H9 (cell line): Measurements from ENCODE around the gene DLD. TPM values are rescaled to one million over a fixed set of nuclear protein-coding genes. Genes with fewer than 3 reads are reported as not detected.

Experiments
- DNase-seq: peaks from one replicate; pipeline ENCODE4 v3.0.0-alpha.2; 2017
- H2AFZ ChIP-seq: one replicate; pipeline ENCODE4 v1.6.1; 2013; ENCODE audit warnings: mild to moderate bottlenecking, low read length, control low read depth, moderate library complexity
- H2AK5ac ChIP-seq: 2 replicates; pipeline ENCODE4 v1.6.1; 2013; ENCODE audit warnings: low read length, control low read depth, mixed read lengths; ENCODE audit not compliant: insufficient read length
- H2BK120ac ChIP-seq: one replicate; pipeline ENCODE4 v1.6.1; 2013; ENCODE audit warnings: low read depth, mild to moderate bottlenecking, low read length, control low read depth, inconsistent platforms; ENCODE audit not compliant: poor library complexity, severe bottlenecking
- H2BK12ac ChIP-seq: 2 replicates; pipeline ENCODE4 v1.6.1; 2013; ENCODE audit warnings: low read length, control low read depth, mixed read lengths, low read depth; ENCODE audit not compliant: insufficient read length
- H2BK15ac ChIP-seq: 2 replicates; pipeline ENCODE4 v1.6.1; 2013; ENCODE audit warnings: low read depth, low read length, control low read depth
- H2BK20ac ChIP-seq: one replicate; pipeline ENCODE4 v1.6.1; 2013; ENCODE audit warnings: low read depth, mild to moderate bottlenecking, low read length, control low read depth, inconsistent platforms; ENCODE audit not compliant: poor library complexity, severe bottlenecking
- H2BK5ac ChIP-seq: 2 replicates; pipeline ENCODE4 v1.6.1; 2013; ENCODE audit warnings: low read length, control low read depth, mixed read lengths; ENCODE audit not compliant: insufficient read length
- H3K14ac ChIP-seq: 2 replicates; pipeline ENCODE4 v1.6.1; 2013; ENCODE audit warnings: low read length, control low read depth; ENCODE audit not compliant: insufficient read depth
- H3K18ac ChIP-seq: 2 replicates; pipeline ENCODE4 v1.6.1; 2013; ENCODE audit warnings: low read depth, mild to moderate bottlenecking, mixed read lengths, low read length, control low read depth; ENCODE audit not compliant: insufficient read length
- H3K23ac ChIP-seq: 2 replicates; pipeline ENCODE4 v1.6.1; 2013; ENCODE audit warnings: low read length, control low read depth, mixed read lengths, low read depth; ENCODE audit not compliant: insufficient read length
- H3K23me2 ChIP-seq: 2 replicates; pipeline ENCODE4 v1.6.1; 2013; ENCODE audit warnings: low read depth, mild to moderate bottlenecking, mixed read lengths, low read length, control low read depth; ENCODE audit not compliant: insufficient read length, poor library complexity, severe bottlenecking
- H3K27ac ChIP-seq: 2 replicates; pipeline ENCODE4 v1.5.1; 2013; ENCODE audit warnings: low read length, control low read depth, mixed read lengths, low read depth; ENCODE audit not compliant: insufficient read length
- H3K27me3 ChIP-seq: 2 replicates; pipeline ENCODE4 v1.6.1; 2013; ENCODE audit warnings: low read length, control low read depth, inconsistent platforms; ENCODE audit not compliant: insufficient read depth
- H3K4ac ChIP-seq: 2 replicates; pipeline ENCODE4 v1.6.1; 2013; ENCODE audit warnings: low read depth, mild to moderate bottlenecking, control low read depth, inconsistent platforms, low read length, moderate library complexity
- H3K4me1 ChIP-seq: 2 replicates; pipeline ENCODE4 v1.6.1; 2013; ENCODE audit warnings: low read length, control low read depth, inconsistent platforms; ENCODE audit not compliant: insufficient read depth
- H3K4me2 ChIP-seq: 2 replicates; pipeline ENCODE4 v1.6.1; 2013; ENCODE audit warnings: low read length, control low read depth, mixed read lengths; ENCODE audit not compliant: insufficient read length, insufficient read depth
- H3K56ac ChIP-seq: 2 replicates; pipeline ENCODE4 v1.6.1; 2013; ENCODE audit warnings: low read depth, mild to moderate bottlenecking, mixed read lengths, low read length, control low read depth; ENCODE audit not compliant: insufficient read length
- H3K79me1 ChIP-seq: 2 replicates; pipeline ENCODE4 v1.6.1; 2013; ENCODE audit warnings: low read depth, mild to moderate bottlenecking, moderate library complexity, low read length, control low read depth, inconsistent platforms; ENCODE audit not compliant: insufficient read depth, poor library complexity, severe bottlenecking
- H3K79me2 ChIP-seq: 2 replicates; pipeline ENCODE4 v1.6.1; 2013; ENCODE audit warnings: low read length, control low read depth, inconsistent platforms; ENCODE audit not compliant: insufficient read depth
- H3K9ac ChIP-seq: 2 replicates; pipeline ENCODE4 v1.6.1; 2013; ENCODE audit warnings: low read length, control low read depth, mixed read lengths; ENCODE audit not compliant: insufficient read length; ENCODE audit errors: extremely low read depth
- H3K9me3 ChIP-seq: one replicate; pipeline ENCODE4 v1.6.1; 2013; ENCODE audit warnings: low read depth, low read length, inconsistent platforms; ENCODE audit not compliant: control insufficient read depth
- H3T11ph ChIP-seq: one replicate; pipeline ENCODE4 v1.6.1; 2013; ENCODE audit warnings: mild to moderate bottlenecking, low read length, control low read depth, inconsistent platforms
- H4K20me1 ChIP-seq: one replicate; pipeline ENCODE4 v1.6.1; 2013; ENCODE audit not compliant: control insufficient read depth, insufficient read length, insufficient read depth
- H4K5ac ChIP-seq: 2 replicates; pipeline ENCODE4 v1.6.1; 2013; ENCODE audit warnings: low read depth, mild to moderate bottlenecking, mixed read lengths, low read length, control low read depth; ENCODE audit not compliant: insufficient read length
- H4K8ac ChIP-seq: replicated peaks from 2 replicates; pipeline ENCODE4 v1.6.1; 2013; ENCODE audit warnings: low read length, control low read depth, mixed read lengths, low read depth; ENCODE audit not compliant: insufficient read length
- H4K91ac ChIP-seq: 2 replicates; pipeline ENCODE4 v1.6.1; 2013; ENCODE audit warnings: low read depth, mild to moderate bottlenecking, moderate library complexity, mixed read lengths, low read length, control low read depth; ENCODE audit not compliant: insufficient read length
- H3K27ac Mint-ChIP-seq, 3 experiments: 2 replicates in 2 of 3; 3 replicates in 1 of 3; pipeline ENCODE4 v1.8.0; 2020 to 2021; ENCODE audit warnings: mixed read lengths in 3 of 3, mild to moderate bottlenecking in 1 of 3, moderate library complexity in 1 of 3
- H3K27me3 Mint-ChIP-seq: 2 replicates; pipeline ENCODE4 v1.8.0; 2021; ENCODE audit warnings: low read depth, mild to moderate bottlenecking, moderate library complexity, mixed read lengths
- H3K36me3 Mint-ChIP-seq, 3 experiments: 2 replicates in 2 of 3; 3 replicates in 1 of 3; pipeline ENCODE4 v1.8.0; 2020 to 2021; ENCODE audit warnings: low read depth in 3 of 3, mixed read lengths in 3 of 3; ENCODE audit not compliant: insufficient read depth in 1 of 3
- H3K4me1 Mint-ChIP-seq, 2 experiments: 2 replicates each; pipeline ENCODE4 v1.8.0; 2020; ENCODE audit warnings: mixed read lengths in 2 of 2
- H3K4me3 Mint-ChIP-seq, 2 experiments: 2 replicates in 1 of 2; 3 replicates in 1 of 2; pipeline ENCODE4 v1.8.0; 2020 to 2021; ENCODE audit warnings: mild to moderate bottlenecking in 2 of 2, mixed read lengths in 2 of 2, moderate library complexity in 1 of 2
- H3K9me3 Mint-ChIP-seq, 2 experiments: 2 replicates in 1 of 2; 3 replicates in 1 of 2; pipeline ENCODE4 v1.8.0; 2020; ENCODE audit warnings: mild to moderate bottlenecking in 2 of 2, mixed read lengths in 2 of 2, moderate library complexity in 1 of 2
- WGBS: extraction: QIAGEN DNeasy Blood & Tissue Kit; methylation state at CpG from one replicate; pipeline ENCODE4 v1.1.7; 2013; ENCODE audit warnings: missing lambda C conversion rate, low lambda C conversion rate, mixed read lengths; ENCODE audit not compliant: insufficient read length; ENCODE audit errors: extremely low coverage; 5-methylcytosine and 5-hydroxymethylcytosine counted together
- total RNA-seq: library from RNA; stranded (reverse); gene quantifications from 2 replicates; pipeline ENCODE4 v1.2.1, GENCODE V29; 2021
- TF ChIP-seq, protein P1 (sequence below): fragments of 200-600 bp; sonication (generic); conservative IDR thresholded peaks from 3 replicates; pipeline ENCODE4 v1.8.0; 2021; ENCODE audit warnings: antibody characterized with exemption, mild to moderate bottlenecking

Gene DLD
- total RNA-seq, 1 experiment from 2014 or later, result 93.7 TPM

DNA sequence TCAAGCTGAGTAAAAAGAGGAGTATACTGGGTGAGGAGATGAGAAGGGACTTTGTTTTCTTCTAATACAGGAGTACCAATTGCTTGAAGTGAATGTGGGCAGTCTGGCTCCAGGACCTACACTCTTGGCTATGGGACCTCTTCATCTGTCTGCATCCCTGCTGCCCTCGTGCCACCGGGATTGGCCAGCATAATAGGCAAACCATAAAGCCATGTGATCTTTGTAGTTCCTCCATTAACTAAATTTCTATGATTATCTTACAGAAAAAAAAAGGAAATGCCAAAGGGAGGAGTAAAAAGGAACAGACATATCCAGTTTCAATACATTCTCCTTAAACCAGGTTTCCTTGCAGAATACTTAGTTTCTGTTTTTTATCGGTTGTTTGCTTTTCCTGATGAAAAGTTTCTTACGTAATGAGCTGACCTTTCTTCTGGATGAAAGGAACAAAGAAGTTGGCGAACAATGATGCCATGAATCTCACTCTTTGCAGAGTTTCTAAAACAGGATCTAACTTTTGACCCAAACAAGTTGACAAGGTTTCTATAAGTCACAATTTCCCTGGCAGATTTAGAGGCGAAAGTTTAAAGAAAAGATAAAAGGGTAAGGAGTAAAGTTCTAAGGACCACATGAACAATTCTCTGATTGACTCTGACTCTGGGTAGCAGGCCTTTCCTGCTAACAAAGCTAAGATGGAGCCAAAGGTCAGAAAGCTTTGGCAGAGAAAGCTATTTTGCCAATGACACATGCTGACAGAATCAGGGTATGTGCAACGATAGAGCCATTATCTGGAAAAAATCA is 57.9 kb downstream of the DLD start:
- H4K8ac ChIP-seq, result no peak overlapping the region
- no peak overlapping the region for H4K91ac ChIP-seq
- Mint-ChIP-seq H3K36me3 (peaks cover 7 to 78% (median 41%) of the 10 kb centered on the region in 3 experiments), H3K4me1 (peaks cover 31 to 34% of the 10 kb centered on the region in 2 experiments), H3K27ac (no peak overlapping the region), H3K9me3 (no peaks in the 10 kb centered on the region), H3K27me3 (no peaks in the 10 kb centered on the region), H3K4me3 (no peak overlapping the region)
- H2BK5ac ChIP-seq, result no peak overlapping the region
- no peak overlapping the region for H2BK20ac ChIP-seq
- H3K18ac ChIP-seq, result no peak overlapping the region
- no peak overlapping the region for H3K23ac ChIP-seq
- H2BK120ac ChIP-seq, result no peak overlapping the region
- H3K9ac ChIP-seq, result no peak overlapping the region
- H3K9me3 ChIP-seq, result no peaks in the 10 kb centered on the region
- no peaks in the 10 kb centered on the region for H3K23me2 ChIP-seq
- H3K4me2 ChIP-seq, result no peak overlapping the region
- H3K27ac ChIP-seq, result no peak overlapping the region
- H3K79me2 ChIP-seq, result no peaks in the 10 kb centered on the region
- no peaks in the 10 kb centered on the region; the same call in 1 of the 2 replicates for H3K27me3 ChIP-seq
- no peaks in the 10 kb centered on the region for H4K20me1 ChIP-seq
- no peak overlapping the region for H3K4ac ChIP-seq
- peaks cover 18% of the 10 kb centered on the region for H3K4me1 ChIP-seq
- no peak overlapping the region for H4K5ac ChIP-seq
- no peak overlapping the region for H2AFZ ChIP-seq
- no peak overlapping the region for H2BK15ac ChIP-seq
- TF ChIP-seq, protein P1, sequence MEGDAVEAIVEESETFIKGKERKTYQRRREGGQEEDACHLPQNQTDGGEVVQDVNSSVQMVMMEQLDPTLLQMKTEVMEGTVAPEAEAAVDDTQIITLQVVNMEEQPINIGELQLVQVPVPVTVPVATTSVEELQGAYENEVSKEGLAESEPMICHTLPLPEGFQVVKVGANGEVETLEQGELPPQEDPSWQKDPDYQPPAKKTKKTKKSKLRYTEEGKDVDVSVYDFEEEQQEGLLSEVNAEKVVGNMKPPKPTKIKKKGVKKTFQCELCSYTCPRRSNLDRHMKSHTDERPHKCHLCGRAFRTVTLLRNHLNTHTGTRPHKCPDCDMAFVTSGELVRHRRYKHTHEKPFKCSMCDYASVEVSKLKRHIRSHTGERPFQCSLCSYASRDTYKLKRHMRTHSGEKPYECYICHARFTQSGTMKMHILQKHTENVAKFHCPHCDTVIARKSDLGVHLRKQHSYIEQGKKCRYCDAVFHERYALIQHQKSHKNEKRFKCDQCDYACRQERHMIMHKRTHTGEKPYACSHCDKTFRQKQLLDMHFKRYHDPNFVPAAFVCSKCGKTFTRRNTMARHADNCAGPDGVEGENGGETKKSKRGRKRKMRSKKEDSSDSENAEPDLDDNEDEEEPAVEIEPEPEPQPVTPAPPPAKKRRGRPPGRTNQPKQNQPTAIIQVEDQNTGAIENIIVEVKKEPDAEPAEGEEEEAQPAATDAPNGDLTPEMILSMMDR, result no peak
- H2AK5ac ChIP-seq, result no peak overlapping the region
- WGBS, result no CpG with 5 or more reads among the region's 7 CpGs
- H3K79me1 ChIP-seq, result no peaks in the 10 kb centered on the region
- H3T11ph ChIP-seq, result no peak overlapping the region
- no peak overlapping the region for H2BK12ac ChIP-seq
- no peak for DNase-seq
- no peak overlapping the region for H3K14ac ChIP-seq
- no peak overlapping the region for H3K56ac ChIP-seq
